ENCODE data around the gene TRIM59. TPM values are rescaled to one million over a fixed set of nuclear protein-coding genes. Genes with fewer than 3 reads are reported as not detected.

TRIM59 gene
- total and polyA plus RNA-seq, 9 of the 15 experiments (the other 6 are each of a cell fraction or from before 2014, with no cell fraction given) = 16.8 to 101 (median 34.8) TPM

- no peaks in the 10 kb centered on the region for H3K79me2 ChIP-seq (ENCODE audit: control insufficient read depth, insufficient read depth, low read length)
- 14% methylated on average over 4 of the region's 4 CpGs for WGBS (ENCODE audit: insufficient coverage, low coverage, missing lambda C conversion rate)
- peaks cover 10 to 16% of the 10 kb centered on the region in 2 experiments for H3K4me1 ChIP-seq (replicated peaks in 1 of 2; ENCODE audit: control insufficient read depth in 2 of 2, insufficient read depth in 2 of 2, low read length in 2 of 2)
- in situ Hi-C loops (cut with MboI) (loop anchor here (25.0 kb wide), 1 partner anchor 571 kb away; no protein-coding TSS in a partner anchor), intact Hi-C loops (cut with micrococcal nuclease) (no loop called here)
- ChIA-PET CTCF (ENCODE audit: low intra/inter-chr PET ratio) (no interaction called here), POLR2A (interaction anchor here (0.6 to 6.8 kb wide), 3 partner anchors 9 to 713 kb away, joined by 3 to 51 read pairs (median 3); partner anchors contain the start of genes SMC4 and TRIM59)
- no peak overlapping the region for H3K4me3 ChIP-seq
- no peak overlapping the region for H2AFZ ChIP-seq (ENCODE audit: low read depth, low read length)
- FAIRE-seq (peak; percentile 52), DNase-seq (ENCODE audit: extremely low read depth in 1 of 4, low spot score in 3 of 4) (peak in 1 of 4 experiments; percentile 48), ATAC-seq (peak; percentile 34; the same call in 2 of the 3 replicates)
- no TSS peak for BruUV-seq (replicated peaks)
- no peak overlapping the region for H3K9ac ChIP-seq (ENCODE audit: insufficient read depth in 1 of 2, low read depth in 2 of 2, low read length in 2 of 2)
- H4K20me1 ChIP-seq (replicated peaks; ENCODE audit: control insufficient read depth, insufficient read depth, low read length) = no peaks in the 10 kb centered on the region
- H3K27me3 ChIP-seq (ENCODE audit: control insufficient read depth in 2 of 2, insufficient read depth in 2 of 2, low read length in 2 of 2) = no peaks in the 10 kb centered on the region
- H3K36me3 ChIP-seq (ENCODE audit: control insufficient read depth, insufficient read depth, low read length) = no peaks in the 10 kb centered on the region
- H3K4me2 ChIP-seq (ENCODE audit: insufficient read depth, low read length) = peak overlapping the region; percentile 23; the same call in 1 of the 2 replicates
- H3K9me1 ChIP-seq (ENCODE audit: control insufficient read depth, insufficient read depth, low read length) = no peaks in the 10 kb centered on the region
- H3K9me3 ChIP-seq (replicated peaks; ENCODE audit: control insufficient read depth, insufficient read depth, low read depth, low read length) = no peaks in the 10 kb centered on the region
- no peak overlapping the region for H3K27ac ChIP-seq (ENCODE audit: extremely low read depth, low read depth, low read length)
- no peak for TF ChIP-seq ZNF780A (CRISPR knock-in tag; IDR thresholded peaks at IDR 0.05)
- no peak for TF ChIP-seq ZNF316 (IDR thresholded peaks at IDR 0.05)
- no peak for TF ChIP-seq HCFC1 (IDR thresholded peaks at IDR 0.05; ENCODE audit: low read depth, low read length)
- TF ChIP-seq ETS1 (conservative IDR thresholded peaks at IDR 0.05; ENCODE audit: control insufficient read depth, low read depth, low read length) = no peak
- TF ChIP-seq ARID4B (CRISPR knock-in tag; IDR thresholded peaks at IDR 0.05) = no peak
- TF ChIP-seq U2AF2 (optimal IDR thresholded peaks at IDR 0.05; ENCODE audit: low read depth, low read length) = no peak
- no peak for TF ChIP-seq ZNF518B (CRISPR knock-in tag; IDR thresholded peaks at IDR 0.05)
- no peak for TF ChIP-seq MYNN (IDR thresholded peaks at IDR 0.05)
- no peak for TF ChIP-seq MYNN (CRISPR knock-in tag; IDR thresholded peaks at IDR 0.05)
- no peak for TF ChIP-seq POLR2A (conservative IDR thresholded peaks at IDR 0.05)
Observed at GRCh38 chr3:160458151-160458550, 8.6 kb upstream of the TRIM59 start.
